Stomach (tissue), 9 donors: ENCODE measurements around the gene TBRG1. TPM values are rescaled to one million over a fixed set of nuclear protein-coding genes. Genes with fewer than 3 reads are reported as not detected.
A peak's percentile ranks its signal among the peaks of the same experiment; 100 is the strongest.

ENCODE experiments used
- DNase-seq, 2 donors: peaks; one replicate each; pipeline versions ENCODE4 v3.0.0 to v3.0.0-alpha.2; 2013 to 2019
- H3K27ac ChIP-seq, 5 donors: fragments of 200-600 bp in 4 of 5; sonication (generic) in 4 of 5; one replicate each; pipeline ENCODE4 v1.5.1; 2013 to 2019; ENCODE audit warnings: mild to moderate bottlenecking in 1 of 5, moderate library complexity in 1 of 5
- H3K27me3 ChIP-seq, 3 donors: fragments of 200-600 bp; sonication (generic); one replicate each; pipeline ENCODE4 v1.5.1; 2017 to 2019; ENCODE audit warnings: mixed run types in 1 of 3
- H3K36me3 ChIP-seq, 4 donors: fragments of 200-600 bp; sonication (generic); 1 replicate in 3 of 4; 2 replicates in 1 of 4; pipeline ENCODE4 v1.5.1; 2016 to 2019
- H3K4me1 ChIP-seq, 4 donors: fragments of 200-600 bp; sonication (generic); one replicate each; pipeline ENCODE4 v1.5.1; 2016 to 2019
- H3K4me3 ChIP-seq, 4 donors: fragments of 200-600 bp; sonication (generic) in 3 of 4; one replicate each; pipeline ENCODE4 v1.5.1; 2016 to 2019; ENCODE audit warnings: mild to moderate bottlenecking in 1 of 4
- H3K9me3 ChIP-seq, 4 donors: fragments of 200-600 bp; sonication (generic); one replicate each; pipeline ENCODE4 v1.5.1; 2016 to 2019
- CTCF ChIP-seq, 7 experiments: fragments of 450-650 bp in 4 of 7; fragments of 200-600 bp in 3 of 7; sonication (generic) in 3 of 7; IDR thresholded peaks; one replicate each; pipeline ENCODE4 v1.5.1; 2016 to 2019; ENCODE audit warnings: antibody characterized with exemption in 7 of 7, control low read depth in 2 of 7, mild to moderate bottlenecking in 1 of 7
- EP300 ChIP-seq: sonication (generic); formaldehyde crosslinking; IDR thresholded peaks from one replicate; pipeline ENCODE4 v1.6.1; 2017; ENCODE audit warnings: antibody characterized with exemption
- POLR2A ChIP-seq, 4 donors: fragments of 450-650 bp; IDR thresholded peaks; one replicate each; pipeline ENCODE4 v1.6.1; 2016; ENCODE audit warnings: antibody characterized with exemption in 4 of 4, control low read depth in 2 of 4, mild to moderate bottlenecking in 1 of 4, moderate library complexity in 1 of 4
- POLR2AphosphoS5 ChIP-seq, 3 donors: sonication (generic); formaldehyde crosslinking; IDR thresholded peaks; one replicate each; pipeline ENCODE4 v1.6.1; 2016; ENCODE audit warnings: antibody characterized with exemption in 3 of 3
- WGBS, 5 donors: extraction: QIAGEN DNeasy Blood & Tissue Kit in 3 of 5; methylation state at CpG; one replicate each; pipeline versions ENCODE4 v1.1.5 to v1.1.7; 2013 to 2018; 5-methylcytosine and 5-hydroxymethylcytosine counted together
- intact Hi-C: fragments of 100-400 bp; cut with DNase I; formaldehyde crosslinking; loops from one replicate; pipeline ENCODE4 v1.15.1; 2023; ENCODE audit warnings: low total_unique reads
- polyA plus RNA-seq, 3 donors: library from polyadenylated mRNA; stranded (reverse); fragments of 200-250 nt; gene quantifications; one replicate each; pipeline ENCODE4 v1.2.3, GENCODE V29; 2013
- small RNA-seq, 4 donors: library from RNA; depleted of rRNA; stranded (forward); fragments of <200 nt; gene quantifications; one replicate each; pipeline ENCODE3, GENCODE V24; 2016
- total RNA-seq, 5 donors: library from RNA; depleted of rRNA; stranded (reverse); fragments of >200 nt; gene quantifications; one replicate each; pipeline versions ENCODE4 v1.1.0 to v1.2.3, GENCODE V29; 2014 to 2016
- donor health status: healthy with polysubstance abuse.
- donor health status: Bipolar disorder and iron deficiency.
- donor health status: healthy.

TBRG1 gene
- total and polyA plus RNA-seq, 8 donors = 16.9 to 130 (median 31.6) TPM

GRCh38 chr11:124676386-124676785 lies 53.7 kb downstream of the TBRG1 start:
- intact Hi-C loops = loop anchor here (10.0 kb wide), 1 partner anchor 58 kb away; the partner anchor contains the start of gene NRGN
- H3K4me3 ChIP-seq = no peak overlapping the region

GRCh38 chr11:124678416-124678815 lies 55.8 kb downstream of the TBRG1 start:
- TF ChIP-seq POLR2AphosphoS5 (IDR thresholded peaks at IDR 0.05) (no peak), CTCF (IDR thresholded peaks at IDR 0.05) (no peak), POLR2A (IDR thresholded peaks at IDR 0.05) (no peak), EP300 (no peak)

More at GRCh38 chr11:124676386-124676785, 53.7 kb downstream of the TBRG1 start:
- no peak for TF ChIP-seq EP300
- TF ChIP-seq POLR2AphosphoS5 (IDR thresholded peaks at IDR 0.05) = peak in 1 of 3 donors; percentile 33
- no peak for TF ChIP-seq CTCF (IDR thresholded peaks at IDR 0.05)
- TF ChIP-seq POLR2A (IDR thresholded peaks at IDR 0.05) = no peak
- H3K9me3 ChIP-seq = no peaks in the 10 kb centered on the region
- DNase-seq = peak in 1 of 2 donors; percentile 30
- 5 to 15% (median 10%) methylated on average over 2 of the region's 2 CpGs for WGBS, 5 donors
- H3K27ac ChIP-seq = peak overlapping the region in 3 of 5 donors; percentile 17 to 54 (median 38)
- peaks cover 10 to 20% (median 19%) of the 10 kb centered on the region in 4 donors for H3K4me1 ChIP-seq
- H3K36me3 ChIP-seq = no peaks in the 10 kb centered on the region
- H3K27me3 ChIP-seq = no peaks in the 10 kb centered on the region

GRCh38 chr11:124681421-124681820 lies 58.8 kb downstream of the TBRG1 start:
- Histone ChIP-seq H3K4me1 (no peaks in the 10 kb centered on the region), H3K4me3 (no peak overlapping the region), H3K27ac (no peak overlapping the region), H3K36me3 (no peaks in the 10 kb centered on the region), H3K9me3 (peaks cover 0 to 27% (median 9%) of the 10 kb centered on the region in 4 donors), H3K27me3 (no peaks in the 10 kb centered on the region)
- intact Hi-C loops = no loop called here
- 88 to 96% (median 96%) methylated on average over 2 of the region's 2 CpGs for WGBS, 5 donors
- DNase-seq = no peak
- TF ChIP-seq POLR2A (IDR thresholded peaks at IDR 0.05) = no peak
- TF ChIP-seq EP300 = no peak
- TF ChIP-seq POLR2AphosphoS5 (IDR thresholded peaks at IDR 0.05) = no peak
- no peak for TF ChIP-seq CTCF (IDR thresholded peaks at IDR 0.05)

More at GRCh38 chr11:124678416-124678815, 55.8 kb downstream of the TBRG1 start:
- Histone ChIP-seq H3K27me3 (no peaks in the 10 kb centered on the region), H3K36me3 (no peaks in the 10 kb centered on the region), H3K27ac (no peak overlapping the region), H3K4me3 (no peak overlapping the region), H3K4me1 (peaks cover 5 to 13% (median 8%) of the 10 kb centered on the region in 4 donors), H3K9me3 (peaks cover 0 to 14% (median 3%) of the 10 kb centered on the region in 4 donors)
- DNase-seq = no peak
- 74 to 86% (median 84%) methylated on average over 5 of the region's 5 CpGs for WGBS, 5 donors
- intact Hi-C loops = loop anchor here (10.0 kb wide), 1 partner anchor 56 kb away; the partner anchor contains the start of gene NRGN

- H3K4me1 ChIP-seq = no peaks in the 10 kb centered on the region
- no peak for DNase-seq
- no peak overlapping the region for H3K27ac ChIP-seq
- H3K9me3 ChIP-seq = peaks cover 0 to 27% (median 9%) of the 10 kb centered on the region in 4 donors
- H3K27me3 ChIP-seq = no peaks in the 10 kb centered on the region
- TF ChIP-seq POLR2A (IDR thresholded peaks at IDR 0.05) (no peak), POLR2AphosphoS5 (IDR thresholded peaks at IDR 0.05) (no peak)
- intact Hi-C loops = no loop called here
- no peaks in the 10 kb centered on the region for H3K36me3 ChIP-seq
- 95 to 99% (median 97%) methylated on average over 1 of the region's 1 CpG for whole genome bisulfite sequencing, 5 donors
- no peak overlapping the region for H3K4me3 ChIP-seq
Measured at GRCh38 chr11:124682443-124682842, 59.8 kb downstream of the TBRG1 start.

Small RNAs within 50 kb of the gene (small RNA-seq; reads per million reads assigned to genes)
- gene RNA5SP352 = 0 reads per million in 4 donors

Other genes with a start within 250 kb of the TBRG1 start
- gene OR8B2, start 238.4 kb upstream of the TBRG1 start, total RNA-seq = not detected
- gene OR8B2, start 238.4 kb upstream of the TBRG1 start, polyA plus RNA-seq = not detected
- not detected for gene OR8B3, start 223.8 kb upstream of the TBRG1 start, total RNA-seq
- gene OR8B3, start 223.8 kb upstream of the TBRG1 start, polyA plus RNA-seq = not detected
- gene OR8B4, start 198.0 kb upstream of the TBRG1 start, total RNA-seq = not detected
- gene OR8B4, start 198.0 kb upstream of the TBRG1 start, polyA plus RNA-seq = not detected
- not detected for gene OR8B8, start 177.2 kb upstream of the TBRG1 start, total RNA-seq
- not detected for gene OR8B8, start 177.2 kb upstream of the TBRG1 start, polyA plus RNA-seq
- not detected for gene OR8B12, start 79.2 kb upstream of the TBRG1 start, total RNA-seq
- gene OR8B12, start 79.2 kb upstream of the TBRG1 start, polyA plus RNA-seq = not detected
- not detected for gene OR8A1, start 52.9 kb upstream of the TBRG1 start, total RNA-seq
- gene OR8A1, start 52.9 kb upstream of the TBRG1 start, polyA plus RNA-seq = not detected
- gene PANX3, start 11.4 kb upstream of the TBRG1 start, total RNA-seq = not detected
- gene PANX3, start 11.4 kb upstream of the TBRG1 start, polyA plus RNA-seq = not detected
- gene SIAE, start 50.9 kb downstream of the TBRG1 start, total RNA-seq = 10 to 100 TPM in 3 of 5 donors, 1 to 10 TPM in 2; 1.2 to 22.6 (median 11.0) TPM
- gene SIAE, start 50.9 kb downstream of the TBRG1 start, polyA plus RNA-seq = 10 to 100 TPM in 1 of 3 donors, 1 to 10 TPM in 2; 2.7 to 12.2 (median 9.2) TPM
- 10 to 100 TPM in 1 of 5 donors, 1 to 10 TPM in 2, not detected in 2; 1.8 to 26.8 (median 4.0) TPM for gene SPA17, start 51.0 kb downstream of the TBRG1 start, total RNA-seq
- gene SPA17, start 51.0 kb downstream of the TBRG1 start, polyA plus RNA-seq = 10 to 100 TPM in 2 of 3 donors, 1 to 10 TPM in 1; 8.6 to 14.4 (median 10.7) TPM
- gene NRGN, start 117.1 kb downstream of the TBRG1 start, total RNA-seq = under 1 TPM in 2 of 5 donors, not detected in 3; 0.37 to 0.87 TPM
- gene NRGN, start 117.1 kb downstream of the TBRG1 start, polyA plus RNA-seq = 1 to 10 TPM in 2 of 3 donors, not detected in 1; 3.1 to 5.5 TPM
- gene VSIG2, start 129.4 kb downstream of the TBRG1 start, total RNA-seq = 100 to 1,000 TPM in 3 of 5 donors, 10 to 100 TPM in 2; 80.5 to 419 (median 147) TPM
- 100 to 1,000 TPM; 178 to 219 (median 196) TPM for gene VSIG2, start 129.4 kb downstream of the TBRG1 start, polyA plus RNA-seq
- 10 to 100 TPM in 1 of 5 donors, 1 to 10 TPM in 4; 4.1 to 11.3 (median 9.4) TPM for gene ESAM, start 139.4 kb downstream of the TBRG1 start, total RNA-seq
- gene ESAM, start 139.4 kb downstream of the TBRG1 start, polyA plus RNA-seq = 10 to 100 TPM in 2 of 3 donors, 1 to 10 TPM in 1; 8.1 to 19.6 (median 13.9) TPM
- gene MSANTD2, start 177.5 kb downstream of the TBRG1 start, total RNA-seq = 10 to 100 TPM in 3 of 5 donors, 1 to 10 TPM in 2; 3.2 to 40.2 (median 20.9) TPM
- gene MSANTD2, start 177.5 kb downstream of the TBRG1 start, polyA plus RNA-seq = 10 to 100 TPM in 1 of 3 donors, 1 to 10 TPM in 2; 2.8 to 11.3 (median 3.1) TPM
- 10 to 100 TPM in 2 of 5 donors, 1 to 10 TPM in 2, not detected in 1; 1.7 to 39.1 (median 14.8) TPM for gene ROBO3, start 242.6 kb downstream of the TBRG1 start, total RNA-seq
- gene ROBO3, start 242.6 kb downstream of the TBRG1 start, polyA plus RNA-seq = 10 to 100 TPM in 1 of 3 donors, 1 to 10 TPM in 2; 2.4 to 14.2 (median 4.8) TPM